Panc1 (cell line): ENCODE data around the gene EVC. TPM values are rescaled to one million over a fixed set of nuclear protein-coding genes. Genes with fewer than 3 reads are reported as not detected.

Source experiments
- ATAC-seq: fragments of 200-7000 bp; cut with Tn5 transposase; 2 replicates; pipeline ENCODE4 v1.9.1; 2020; ENCODE audit warnings: mild to moderate bottlenecking, moderate library complexity
- BruUV-seq: library from RNA; stranded (reverse); fragments of 400-500 nt; replicated peaks from 2 replicates; lab custom pipeline; 2021; lab: Mats Ljungman, UMichigan
- CTCF ChIA-PET: fragments of 300-600 bp; sonication (Branson Sonifier 250); formaldehyde crosslinking; loops from one replicate; lab custom pipeline; 2022; ENCODE audit warnings: antibody characterized with exemption; lab: Charles Lee
- POLR2A ChIA-PET: fragments of 300-600 bp; sonication (Branson Sonifier 250); formaldehyde crosslinking; loops from one replicate; lab custom pipeline; 2022; ENCODE audit warnings: antibody characterized with exemption; lab: Charles Lee
- DNase-seq: peaks from one replicate; pipeline ENCODE4 v3.0.0-alpha.2; 2010; ENCODE audit warnings: low read depth, low spot score
- H3K27ac ChIP-seq: 2 replicates; pipeline ENCODE4 v1.5.1; 2011; ENCODE audit warnings: mild to moderate bottlenecking, low read length, inconsistent platforms
- H3K27me3 ChIP-seq: fragments of 200-500 bp; sonication (Bioruptor generic); 2 replicates; pipeline ENCODE4 v1.6.0; 2014; ENCODE audit warnings: low read length, inconsistent platforms; ENCODE audit not compliant: control insufficient read depth, insufficient read depth
- H3K36me3 ChIP-seq: fragments of 200-500 bp; sonication (Bioruptor generic); 2 replicates; pipeline ENCODE4 v1.5.1; 2014; ENCODE audit warnings: inconsistent platforms, mild to moderate bottlenecking, low read length, moderate library complexity; ENCODE audit not compliant: control insufficient read depth, insufficient read depth
- H3K4me1 ChIP-seq: 2 replicates; pipeline ENCODE4 v1.5.1; 2011; ENCODE audit warnings: inconsistent platforms, mild to moderate bottlenecking, low read length, moderate library complexity; ENCODE audit not compliant: control insufficient read depth, insufficient read depth
- H3K4me3 ChIP-seq, 2 experiments: 2 replicates each; pipeline ENCODE4 v1.5.1; 2011 to 2012; ENCODE audit warnings: low read depth in 2 of 2, low read length in 2 of 2, mild to moderate bottlenecking in 2 of 2, inconsistent platforms in 1 of 2, moderate library complexity in 1 of 2
- H3K9me3 ChIP-seq: fragments of 200-500 bp; sonication (Bioruptor generic); 2 replicates; pipeline ENCODE4 v1.5.1; 2014; ENCODE audit warnings: low read depth, mild to moderate bottlenecking, inconsistent platforms, low read length, moderate library complexity; ENCODE audit not compliant: control insufficient read depth, insufficient read depth
- POLR2AphosphoS5 ChIP-seq: IDR thresholded peaks from 2 replicates; pipeline ENCODE4 v1.6.1; 2012; ENCODE audit warnings: mild to moderate bottlenecking, low read depth, low read length, moderate library complexity
- SIN3A ChIP-seq: IDR thresholded peaks from 2 replicates; pipeline ENCODE4 v1.6.1; 2012; ENCODE audit warnings: low read depth, mild to moderate bottlenecking, low read length, moderate library complexity, borderline replicate concordance; ENCODE audit not compliant: insufficient read depth
- TCF7L2 ChIP-seq: IDR thresholded peaks from 2 replicates; pipeline ENCODE4 v1.6.1; 2011; ENCODE audit warnings: mild to moderate bottlenecking, low read depth, low read length, inconsistent platforms
- in situ Hi-C: cut with HindIII; loops from 2 replicates; pipeline ENCODE4 v1.10.0; 2016; ENCODE audit warnings: low sequenced_read_pairs, low pct_unique_long_range_greater_than_20kb
- intact Hi-C: fragments of 100-400 bp; cut with micrococcal nuclease; formaldehyde crosslinking; loops from one replicate; pipeline ENCODE4 v1.10.0; 2022; ENCODE audit not compliant: unreplicated experiment
- total RNA-seq: library from RNA; stranded (reverse); gene quantifications from one replicate; pipeline ENCODE4 v1.2.1, GENCODE V29; 2021; ENCODE audit not compliant: unreplicated experiment
- TF ChIP-seq, protein P1 (sequence below), 2 experiments: IDR thresholded peaks; 2 replicates each; pipeline ENCODE4 v1.6.1; 2011 to 2012; ENCODE audit warnings: low read depth in 2 of 2, control low read depth in 1 of 2, low read length in 1 of 2, mild to moderate bottlenecking in 1 of 2, moderate library complexity in 1 of 2; ENCODE audit not compliant: insufficient read depth in 1 of 2
- TF ChIP-seq, protein P2 (sequence below): fragments of 450-650 bp; IDR thresholded peaks from 2 replicates; pipeline ENCODE4 v1.5.1; 2017; ENCODE audit warnings: mild to moderate bottlenecking

EVC gene
- total RNA-seq, 1 experiment from 2014 or later = 12.1 TPM

DNA sequence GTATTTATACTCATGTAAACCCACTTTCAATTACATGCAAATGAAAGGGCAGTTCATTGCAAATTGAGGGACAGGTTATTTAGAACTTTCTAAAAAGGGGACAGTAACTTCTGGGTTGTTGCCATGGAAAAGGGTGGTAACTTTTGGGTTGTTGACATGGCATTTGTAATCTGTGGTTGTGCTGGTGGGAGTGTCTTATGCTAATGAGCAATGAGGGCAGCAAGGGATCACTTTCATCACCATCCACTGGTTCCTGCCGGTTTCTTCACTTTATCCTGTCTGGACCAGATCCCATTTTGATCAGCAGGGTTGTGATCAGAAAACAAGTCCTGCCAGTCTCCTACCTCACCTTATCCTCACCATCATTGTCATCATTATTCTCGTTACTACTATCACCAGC lies 32.0 kb downstream of the EVC start:
- H3K36me3 ChIP-seq = no peaks in the 10 kb centered on the region; the same call in 1 of the 2 replicates
- in situ Hi-C loops (no loop called here), intact Hi-C loops (no loop called here)
- no peaks in the 10 kb centered on the region for H3K4me1 ChIP-seq
- no peaks in the 10 kb centered on the region for H3K27me3 ChIP-seq
- ChIA-PET CTCF (no interaction called here), POLR2A (no interaction called here)
- no peak for TF ChIP-seq TCF7L2
- TF ChIP-seq POLR2AphosphoS5 = no peak
- TF ChIP-seq SIN3A = no peak
- TF ChIP-seq, protein P1, sequence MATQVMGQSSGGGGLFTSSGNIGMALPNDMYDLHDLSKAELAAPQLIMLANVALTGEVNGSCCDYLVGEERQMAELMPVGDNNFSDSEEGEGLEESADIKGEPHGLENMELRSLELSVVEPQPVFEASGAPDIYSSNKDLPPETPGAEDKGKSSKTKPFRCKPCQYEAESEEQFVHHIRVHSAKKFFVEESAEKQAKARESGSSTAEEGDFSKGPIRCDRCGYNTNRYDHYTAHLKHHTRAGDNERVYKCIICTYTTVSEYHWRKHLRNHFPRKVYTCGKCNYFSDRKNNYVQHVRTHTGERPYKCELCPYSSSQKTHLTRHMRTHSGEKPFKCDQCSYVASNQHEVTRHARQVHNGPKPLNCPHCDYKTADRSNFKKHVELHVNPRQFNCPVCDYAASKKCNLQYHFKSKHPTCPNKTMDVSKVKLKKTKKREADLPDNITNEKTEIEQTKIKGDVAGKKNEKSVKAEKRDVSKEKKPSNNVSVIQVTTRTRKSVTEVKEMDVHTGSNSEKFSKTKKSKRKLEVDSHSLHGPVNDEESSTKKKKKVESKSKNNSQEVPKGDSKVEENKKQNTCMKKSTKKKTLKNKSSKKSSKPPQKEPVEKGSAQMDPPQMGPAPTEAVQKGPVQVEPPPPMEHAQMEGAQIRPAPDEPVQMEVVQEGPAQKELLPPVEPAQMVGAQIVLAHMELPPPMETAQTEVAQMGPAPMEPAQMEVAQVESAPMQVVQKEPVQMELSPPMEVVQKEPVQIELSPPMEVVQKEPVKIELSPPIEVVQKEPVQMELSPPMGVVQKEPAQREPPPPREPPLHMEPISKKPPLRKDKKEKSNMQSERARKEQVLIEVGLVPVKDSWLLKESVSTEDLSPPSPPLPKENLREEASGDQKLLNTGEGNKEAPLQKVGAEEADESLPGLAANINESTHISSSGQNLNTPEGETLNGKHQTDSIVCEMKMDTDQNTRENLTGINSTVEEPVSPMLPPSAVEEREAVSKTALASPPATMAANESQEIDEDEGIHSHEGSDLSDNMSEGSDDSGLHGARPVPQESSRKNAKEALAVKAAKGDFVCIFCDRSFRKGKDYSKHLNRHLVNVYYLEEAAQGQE (IDR thresholded peaks at IDR 0.05; ENCODE audit: insufficient read depth in 1 of 2, low read depth in 2 of 2, low read length in 1 of 2) = no peak
- TF ChIP-seq, protein P2, sequence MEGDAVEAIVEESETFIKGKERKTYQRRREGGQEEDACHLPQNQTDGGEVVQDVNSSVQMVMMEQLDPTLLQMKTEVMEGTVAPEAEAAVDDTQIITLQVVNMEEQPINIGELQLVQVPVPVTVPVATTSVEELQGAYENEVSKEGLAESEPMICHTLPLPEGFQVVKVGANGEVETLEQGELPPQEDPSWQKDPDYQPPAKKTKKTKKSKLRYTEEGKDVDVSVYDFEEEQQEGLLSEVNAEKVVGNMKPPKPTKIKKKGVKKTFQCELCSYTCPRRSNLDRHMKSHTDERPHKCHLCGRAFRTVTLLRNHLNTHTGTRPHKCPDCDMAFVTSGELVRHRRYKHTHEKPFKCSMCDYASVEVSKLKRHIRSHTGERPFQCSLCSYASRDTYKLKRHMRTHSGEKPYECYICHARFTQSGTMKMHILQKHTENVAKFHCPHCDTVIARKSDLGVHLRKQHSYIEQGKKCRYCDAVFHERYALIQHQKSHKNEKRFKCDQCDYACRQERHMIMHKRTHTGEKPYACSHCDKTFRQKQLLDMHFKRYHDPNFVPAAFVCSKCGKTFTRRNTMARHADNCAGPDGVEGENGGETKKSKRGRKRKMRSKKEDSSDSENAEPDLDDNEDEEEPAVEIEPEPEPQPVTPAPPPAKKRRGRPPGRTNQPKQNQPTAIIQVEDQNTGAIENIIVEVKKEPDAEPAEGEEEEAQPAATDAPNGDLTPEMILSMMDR = no peak
- BruUV-seq = no TSS peak
- no peaks in the 10 kb centered on the region for H3K9me3 ChIP-seq
- H3K27ac ChIP-seq = no peak overlapping the region
- DNase-seq (no peak), ATAC-seq (no peak)
- no peak overlapping the region for H3K4me3 ChIP-seq

DNA sequence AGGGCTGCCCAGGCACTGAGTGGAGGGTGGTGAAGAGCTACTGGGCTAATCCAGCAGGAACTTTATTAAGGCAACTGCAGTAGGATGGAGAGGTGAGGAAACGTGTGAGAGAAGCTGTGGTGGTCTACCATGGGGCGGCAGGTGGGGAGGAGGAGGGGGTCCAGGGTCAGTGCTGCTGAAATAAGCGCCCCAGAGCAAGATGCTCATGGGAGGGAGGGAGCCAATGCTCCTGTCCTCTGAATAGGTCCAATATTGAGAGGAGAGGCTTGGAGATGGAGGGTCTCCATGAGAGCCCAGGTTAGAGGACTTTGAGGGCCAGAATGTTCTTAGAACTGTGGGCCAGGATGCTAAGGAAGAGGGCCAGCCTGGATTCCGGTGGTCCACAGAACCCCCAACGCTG lies 35.2 kb downstream of the EVC start:
- intact Hi-C loops (no loop called here), in situ Hi-C loops (no loop called here)
- Histone ChIP-seq H3K4me1 (no peaks in the 10 kb centered on the region), H3K36me3 (no peaks in the 10 kb centered on the region; the same call in 1 of the 2 replicates), H3K27me3 (no peaks in the 10 kb centered on the region), H3K9me3 (no peaks in the 10 kb centered on the region), H3K4me3 (no peak overlapping the region), H3K27ac (no peak overlapping the region)
- BruUV-seq = no TSS peak
- DNase-seq = no peak
- TF ChIP-seq POLR2AphosphoS5 (no peak), TCF7L2 (no peak), SIN3A (no peak)
- TF ChIP-seq, protein P2 = no peak
- TF ChIP-seq, protein P1 (IDR thresholded peaks at IDR 0.05; ENCODE audit: insufficient read depth in 1 of 2, low read depth in 2 of 2, low read length in 1 of 2) = no peak
- ChIA-PET POLR2A (no interaction called here), CTCF (no interaction called here)
- no peak for ATAC-seq
